SK-N-SH treated with all-trans-retinoic acid at 6 μM for 48 hours (cell line): ENCODE results near the gene MBNL3.

ENCODE experiments used
- BACH2 ChIP-seq: fragments of 250-450 bp; sonication (Bioruptor Pico); IDR thresholded peaks from 2 replicates; pipeline ENCODE4 v1.9.0; 2021; ENCODE audit warnings: mild to moderate bottlenecking, borderline replicate concordance
- CREB5 ChIP-seq: fragments of 250-450 bp; sonication (Bioruptor Pico); IDR thresholded peaks from 2 replicates; pipeline ENCODE4 v1.5.1; 2020; ENCODE audit warnings: low read depth, mild to moderate bottlenecking, moderate library complexity
- ESRRG ChIP-seq: fragments of 250-450 bp; sonication (Bioruptor Pico); IDR thresholded peaks from 2 replicates; pipeline ENCODE4 v1.6.1; 2021; ENCODE audit warnings: mild to moderate bottlenecking
- GLIS3 ChIP-seq: fragments of 250-450 bp; sonication (Bioruptor Pico); IDR thresholded peaks from 2 replicates; pipeline ENCODE4 v1.5.0; 2020; ENCODE audit warnings: mild to moderate bottlenecking, moderate library complexity
- ISL1 ChIP-seq: fragments of 250-450 bp; sonication (Bioruptor Pico); IDR thresholded peaks from 2 replicates; pipeline ENCODE4 v2.1.2; 2022; ENCODE audit warnings: mild to moderate bottlenecking, moderate library complexity

- TF ChIP-seq BACH2 (CRISPR knock-in tag) (no peak), ESRRG (CRISPR knock-in tag) (no peak), GLIS3 (no peak), ISL1 (CRISPR knock-in tag) (no peak), CREB5 (CRISPR knock-in tag) (no peak)
Measured at GRCh38 chrX:132443196-132444135, 45.4 kb downstream of the MBNL3 start.
